ENCODE results near the gene CNTNAP2.

GRCh38 chr7:148290538-148290937 lies 2173.9 kb downstream of the CNTNAP2 start:
- no peak for TF ChIP-seq CTCF (conservative IDR thresholded peaks at IDR 0.05 in 1 of 2, IDR thresholded peaks at IDR 0.05 in 1 of 2; ENCODE audit: low read depth in 1 of 2, low read length in 2 of 2)
- TF ChIP-seq EZH2 (IDR thresholded peaks at IDR 0.05; ENCODE audit: low read length, missing control alignments) = no peak

Measured in fibroblast of lung (primary cell).